SK-N-SH (cell line): Measurements from ENCODE around the gene UNC119.

Experiments
- CTCF ChIP-seq: fragments of 200-600 bp; sonication (generic); IDR thresholded peaks from 2 replicates; pipeline ENCODE4 v1.6.1; 2017; ENCODE audit warnings: antibody characterized with exemption, mild to moderate bottlenecking, moderate library complexity
- EP300 ChIP-seq, 2 experiments: IDR thresholded peaks; 2 replicates each; pipeline versions ENCODE4 v1.4.0 to v1.6.1; 2012; ENCODE audit warnings: borderline replicate concordance in 1 of 2, low read depth in 1 of 2, low read length in 1 of 2
- EZH2phosphoT487 ChIP-seq: fragments of 200-600 bp; sonication (generic); IDR thresholded peaks from 2 replicates; pipeline ENCODE4 v1.6.1; 2017; ENCODE audit warnings: low read depth, mixed run types, mild to moderate bottlenecking, antibody characterized with exemption, moderate library complexity, borderline replicate concordance
- MXI1 ChIP-seq: IDR thresholded peaks from 2 replicates; pipeline ENCODE4 v1.6.1; 2012; ENCODE audit warnings: mild to moderate bottlenecking, low read depth, low read length, improper control_type of control experiment
- NFIC ChIP-seq: IDR thresholded peaks from 2 replicates; pipeline ENCODE4 v1.4.0; 2012; ENCODE audit warnings: borderline replicate concordance
- PBX3 ChIP-seq: IDR thresholded peaks from 2 replicates; pipeline ENCODE4; 2012
- RAD21 ChIP-seq: IDR thresholded peaks from 2 replicates; pipeline ENCODE4 v1.6.1; 2012; ENCODE audit warnings: mild to moderate bottlenecking, low read length
- RCOR1 ChIP-seq: fragments of 150-350 bp; IDR thresholded peaks from 2 replicates; pipeline ENCODE4 v1.6.1; 2017; ENCODE audit warnings: antibody characterized with exemption, low read length
- SIN3A ChIP-seq: IDR thresholded peaks from 2 replicates; pipeline ENCODE4 v1.6.1; 2012; ENCODE audit warnings: low read depth, mild to moderate bottlenecking, low read length, moderate library complexity, borderline replicate concordance
- TAF1 ChIP-seq: IDR thresholded peaks from 2 replicates; pipeline ENCODE4 v1.6.1; 2012; ENCODE audit warnings: low read depth, mild to moderate bottlenecking, low read length, moderate library complexity, borderline replicate concordance
- TEAD4 ChIP-seq: IDR thresholded peaks from 2 replicates; pipeline ENCODE4 v1.4.0; 2012; ENCODE audit warnings: mild to moderate bottlenecking, borderline replicate concordance; ENCODE audit not compliant: insufficient read depth
- ZBTB33 ChIP-seq: IDR thresholded peaks from 2 replicates; pipeline ENCODE4 v1.4.0; 2012; ENCODE audit warnings: low read depth, borderline replicate concordance

GRCh38 chr17:28511858-28512461, 40.5 kb downstream of the UNC119 start:
- TF ChIP-seq CTCF (no peak), EZH2phosphoT487 (no peak), ZBTB33 (no peak), NFIC (no peak), SIN3A (no peak), EP300 (IDR thresholded peaks at IDR 0.05; ENCODE audit: borderline replicate concordance in 1 of 2, low read depth in 1 of 2, low read length in 1 of 2) (no peak), RAD21 (no peak), TEAD4 (no peak), RCOR1 (no peak), PBX3 (no peak), TAF1 (no peak), MXI1 (no peak)
